PC-9 (cell line): Measurements from ENCODE around the gene SYF2. TPM values are rescaled to one million over a fixed set of nuclear protein-coding genes. Genes with fewer than 3 reads are reported as not detected.

Experiments
- BruUV-seq: library from RNA; stranded (reverse); fragments of 400-500 nt; replicated peaks from 2 replicates; lab custom pipeline; 2021; lab: Mats Ljungman, UMichigan
- CTCF ChIA-PET: fragments of 300-600 bp; sonication (Branson Sonifier 250); formaldehyde crosslinking; loops from one replicate; lab custom pipeline; 2022; ENCODE audit warnings: antibody characterized with exemption; lab: Charles Lee
- POLR2A ChIA-PET: fragments of 300-600 bp; sonication (Branson Sonifier 250); formaldehyde crosslinking; loops from one replicate; lab custom pipeline; 2022; ENCODE audit warnings: antibody characterized with exemption; ENCODE audit not compliant: unreplicated experiment; lab: Charles Lee
- DNase-seq, 2 experiments: peaks; one replicate each; pipeline versions ENCODE4 v3.0.0 to v3.0.0-alpha.2; 2015 to 2022; ENCODE audit warnings: mixed read lengths in 1 of 2
- H2AFZ ChIP-seq: fragments of 200-600 bp; sonication (generic); 2 replicates; pipeline ENCODE4 v1.8.1; 2017; ENCODE audit warnings: antibody characterized with exemption
- H3F3A ChIP-seq: fragments of 200-600 bp; sonication (generic); 2 replicates; pipeline ENCODE4 v1.8.1; 2017; ENCODE audit warnings: antibody characterized with exemption, mild to moderate bottlenecking, low read depth; ENCODE audit not compliant: insufficient read depth
- H3K27ac ChIP-seq: fragments of 200-600 bp; sonication (generic); 2 replicates; pipeline ENCODE4 v1.6.1; 2016; ENCODE audit warnings: mixed run types
- H3K27me3 ChIP-seq: fragments of 200-600 bp; sonication (generic); 2 replicates; pipeline ENCODE4 v1.6.1; 2016; ENCODE audit warnings: low read depth, mixed run types; ENCODE audit not compliant: insufficient read depth
- H3K36me3 ChIP-seq: fragments of 200-600 bp; sonication (generic); 2 replicates; pipeline ENCODE4 v1.6.1; 2016; ENCODE audit warnings: low read depth, mixed run types
- H3K4me1 ChIP-seq: fragments of 200-600 bp; sonication (generic); replicated peaks from 2 replicates; pipeline ENCODE4 v1.6.1; 2016; ENCODE audit warnings: mixed run types; ENCODE audit not compliant: insufficient read depth
- H3K4me2 ChIP-seq: fragments of 200-600 bp; sonication (generic); 2 replicates; pipeline ENCODE4 v1.6.1; 2017; ENCODE audit warnings: mixed run types
- H3K4me3 ChIP-seq: fragments of 200-600 bp; sonication (generic); 2 replicates; pipeline ENCODE4 v1.6.1; 2016; ENCODE audit warnings: mixed run types
- H3K79me2 ChIP-seq: fragments of 200-600 bp; sonication (generic); 2 replicates; pipeline ENCODE4 v1.6.1; 2017; ENCODE audit warnings: low read depth, mixed run types
- H3K9me2 ChIP-seq: fragments of 200-600 bp; sonication (generic); 2 replicates; pipeline ENCODE4 v1.8.1; 2017; ENCODE audit warnings: mild to moderate bottlenecking; ENCODE audit not compliant: insufficient read depth
- H3K9me3 ChIP-seq: fragments of 200-600 bp; sonication (generic); 2 replicates; pipeline ENCODE4 v1.8.1; 2016; ENCODE audit warnings: low read depth; ENCODE audit not compliant: insufficient read depth
- H4K20me1 ChIP-seq: fragments of 200-600 bp; sonication (generic); 2 replicates; pipeline ENCODE4 v1.8.1; 2017; ENCODE audit not compliant: insufficient read depth
- CTCF ChIP-seq: fragments of 200-600 bp; sonication (generic); conservative IDR thresholded peaks from 2 replicates; pipeline ENCODE4 v1.6.1; 2017; ENCODE audit warnings: mixed run types, antibody characterized with exemption, mild to moderate bottlenecking, moderate library complexity
- EZH2 ChIP-seq: fragments of 200-600 bp; sonication (generic); IDR thresholded peaks from 2 replicates; pipeline ENCODE4 v1.8.0; 2017; ENCODE audit warnings: antibody characterized with exemption, low read depth
- intact Hi-C: fragments of 100-400 bp; cut with micrococcal nuclease; formaldehyde crosslinking; loops from one replicate; pipeline ENCODE4 v1.10.0; 2022; ENCODE audit not compliant: unreplicated experiment
- total RNA-seq: library from RNA; stranded (reverse); gene quantifications from 2 replicates; pipeline ENCODE4 v1.2.3, GENCODE V29; 2021

Gene SYF2
- total RNA-seq, 1 experiment from 2014 or later = 48.1 TPM

GRCh38 chr1:25253911-25254310 is 21.6 kb upstream of the SYF2 start:
- Histone ChIP-seq H4K20me1 (no peaks in the 10 kb centered on the region), H3K9me3 (no peaks in the 10 kb centered on the region), H3F3A (peaks cover 10% of the 10 kb centered on the region; the same call in 1 of the 2 replicates), H3K4me3 (no peak overlapping the region), H3K36me3 (no peaks in the 10 kb centered on the region), H3K27me3 (no peaks in the 10 kb centered on the region), H3K27ac (no peak overlapping the region), H3K9me2 (no peaks in the 10 kb centered on the region), H3K4me1 (peaks cover 16% of the 10 kb centered on the region; the same call in 1 of the 2 replicates), H2AFZ (no peak overlapping the region), H3K4me2 (0 out of 2 replicates have a peak overlapping the region, but pooled peaks have one; percentile 29), H3K79me2 (no peaks in the 10 kb centered on the region)
- peak in 1 of 2 experiments; percentile 89 for DNase-seq
- ChIA-PET POLR2A (interaction anchor here (0.5 to 0.8 kb wide), 3 partner anchors 14 to 38 kb away, joined by 3 to 5 read pairs (median 4); partner anchors contain the start of gene SYF2), CTCF (no interaction called here)
- intact Hi-C loops = no loop called here
- TF ChIP-seq CTCF (no peak), EZH2 (no peak)
- BruUV-seq = no TSS peak

DNA sequence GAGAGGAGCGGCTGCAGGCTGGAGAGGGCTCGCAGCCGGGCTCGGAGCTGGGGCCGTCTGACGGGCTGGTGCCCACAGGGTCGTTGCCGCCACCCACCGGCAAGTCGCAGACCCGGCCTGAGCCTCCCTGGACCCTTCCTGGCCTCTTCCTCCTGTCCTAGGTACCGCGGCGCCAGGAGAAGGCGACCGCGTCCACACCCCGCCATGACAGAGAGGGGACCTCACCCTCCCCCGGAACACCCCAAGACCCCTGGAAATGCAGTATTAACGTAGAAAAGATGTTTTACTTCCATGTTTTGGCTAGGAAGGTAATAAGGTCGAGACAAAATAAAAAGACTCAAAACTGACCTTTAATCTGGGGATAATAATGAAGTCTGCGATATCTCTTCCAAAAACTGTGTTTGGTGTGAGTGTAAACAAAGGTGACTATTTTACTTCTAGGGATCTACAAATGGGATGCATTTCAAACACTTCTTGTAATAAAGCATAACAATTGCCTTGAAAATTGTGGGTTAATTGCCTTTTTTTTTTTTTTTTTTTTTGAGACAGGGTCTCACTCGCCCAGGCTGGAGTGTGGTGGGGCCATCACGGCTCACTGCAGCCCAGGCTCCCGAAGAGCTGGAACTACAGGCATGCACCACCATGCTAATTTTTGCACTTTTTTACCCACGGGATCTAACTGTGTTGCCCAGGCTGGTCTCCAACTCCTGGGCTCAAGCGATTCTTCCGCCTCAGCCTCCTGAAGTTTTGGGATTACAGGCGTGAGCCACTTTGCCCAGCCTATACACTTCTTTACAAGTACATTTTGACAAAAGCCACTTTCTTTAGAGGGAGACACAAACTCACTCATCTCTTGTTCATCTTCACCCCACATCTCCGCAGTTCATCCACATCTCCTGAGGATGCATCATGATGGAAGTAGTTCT is 15.8 kb upstream of the SYF2 start:
- DNase-seq = no peak
- H4K20me1 ChIP-seq = peaks cover 28% of the 10 kb centered on the region
- no peaks in the 10 kb centered on the region for H3K9me2 ChIP-seq
- H3K36me3 ChIP-seq = peaks cover 23% of the 10 kb centered on the region
- H3K4me1 ChIP-seq = peaks cover 13% of the 10 kb centered on the region; the same call in 1 of the 2 replicates
- H3K4me2 ChIP-seq = peak overlapping the region; percentile 89
- no peaks in the 10 kb centered on the region for H3K9me3 ChIP-seq
- ChIA-PET CTCF (no interaction called here), POLR2A (interaction anchor here (0.6 to 1.1 kb wide), 2 partner anchors 16 to 20 kb away, joined by 3 to 4 read pairs; partner anchors contain the start of gene SYF2)
- no TSS peak for BruUV-seq
- peak overlapping the region; percentile 73 for H3K4me3 ChIP-seq
- intact Hi-C loops = loop anchor here (5.0 to 10.0 kb wide), 2 partner anchors 104 to 567 kb away; partner anchors contain the start of gene MTFR1L
- no peak overlapping the region for H3K27ac ChIP-seq
- H3K79me2 ChIP-seq = peaks cover 30% of the 10 kb centered on the region
- TF ChIP-seq CTCF = no peak
- no peak for TF ChIP-seq EZH2
- peak overlapping the region; percentile 85 for H2AFZ ChIP-seq
- H3K27me3 ChIP-seq = no peaks in the 10 kb centered on the region
- H3F3A ChIP-seq = peaks cover 17% of the 10 kb centered on the region

GRCh38 chr1:25247024-25247828 is 14.9 kb upstream of the SYF2 start, which contains the start of gene RSRP1:
TSS of gene RSRP1 (minus strand) at chr1:25247454. CDS start at chr1:25246963, 491 bp downstream.
- peak within 1 kb of the TSS; percentile 89 for H3K4me2 ChIP-seq
- H4K20me1 ChIP-seq = peaks cover 28% of the 10 kb centered on the region
- H3F3A ChIP-seq = peaks cover 20% of the 10 kb centered on the region
- H3K79me2 ChIP-seq = peaks cover 30% of the 10 kb centered on the region
- H3K36me3 ChIP-seq = peaks cover 26% of the 10 kb centered on the region
- BruUV-seq = TSS peak; percentile 80
- DNase-seq = peak; percentile 81 to 97
- no peaks in the 10 kb centered on the region for H3K9me3 ChIP-seq
- peak within 1 kb of the TSS; percentile 73 for H3K4me3 ChIP-seq
- no peaks in the 10 kb centered on the region for H3K9me2 ChIP-seq
- TF ChIP-seq CTCF (no peak), EZH2 (no peak)
- H3K27ac ChIP-seq = peak within 1 kb of the TSS; percentile 85
- POLR2A ChIA-PET = interaction anchor here (1.1 kb wide), 1 partner anchor 15 kb away, joined by 4 read pairs; the partner anchor contains the start of gene SYF2
- H2AFZ ChIP-seq = peak within 1 kb of the TSS; percentile 85
- CTCF ChIA-PET = no interaction called here
- intact Hi-C loops = loop anchor here (5.0 to 10.0 kb wide), 2 partner anchors 105 to 568 kb away; partner anchors contain the start of gene MTFR1L
- peaks cover 13% of the 10 kb centered on the region; the same call in 1 of the 2 replicates for H3K4me1 ChIP-seq
- no peaks in the 10 kb centered on the region for H3K27me3 ChIP-seq
